ENCODE data around the gene COBL. TPM values are rescaled to one million over a fixed set of nuclear protein-coding genes. Genes with fewer than 3 reads are reported as not detected.

The COBL gene
- total and polyA plus RNA-seq, 2 of the 4 experiments (the other 2 are of a cell fraction), result under 0.01 TPM; not detected in 1

- Histone ChIP-seq H3K27me3 (ENCODE audit: control insufficient read depth, insufficient read depth, low read length) (peaks cover 2% of the 10 kb centered on the region; the same call in 1 of the 2 replicates), H3K79me1 (ENCODE audit: low read depth in 1 of 2, low read length in 2 of 2) (no peaks in the 10 kb centered on the region), H2AK9ac (replicated peaks; ENCODE audit: low read depth, low read length, poor library complexity) (no peak overlapping the region), H2BK120ac (ENCODE audit: low read depth, low read length) (no peak overlapping the region), H3K9me3 (ENCODE audit: control insufficient read depth, insufficient read depth, low read length) (no peaks in the 10 kb centered on the region; the same call in 1 of the 2 replicates), H3K23ac (ENCODE audit: low read depth, low read length) (no peak overlapping the region), H3K9ac (ENCODE audit: low read depth, low read length) (no peak overlapping the region), H3K27ac (ENCODE audit: insufficient read depth, low read length) (no peak overlapping the region), H3K9me1 (ENCODE audit: insufficient read depth, low read length) (0 out of 2 replicates have a peak, but pooled peaks cover 3% of the 10 kb centered on the region), H3K4ac (ENCODE audit: low read depth, low read length) (no peak overlapping the region), H4K20me1 (ENCODE audit: insufficient read depth, low read length) (no peaks in the 10 kb centered on the region), H2AK5ac (ENCODE audit: low read depth, low read length) (no peak overlapping the region), H3K36me3 (ENCODE audit: control insufficient read depth, insufficient read depth, low read length) (no peaks in the 10 kb centered on the region), H3K56ac (ENCODE audit: extremely low read depth, insufficient read depth, low read length) (no peak overlapping the region), H4K91ac (ENCODE audit: insufficient read depth, low read depth, low read length) (no peak overlapping the region), H3K4me1 (ENCODE audit: control insufficient read depth, insufficient read depth, low read length) (no peaks in the 10 kb centered on the region), H3K4me2 (ENCODE audit: low read depth, low read length) (no peak overlapping the region), H3K14ac (replicated peaks; ENCODE audit: low read depth, low read length) (no peak overlapping the region), H2BK20ac (ENCODE audit: low read depth, low read length) (no peak overlapping the region), H2BK15ac (ENCODE audit: low read depth, low read length) (no peak overlapping the region), H2AFZ (replicated peaks; ENCODE audit: low read length, poor library complexity) (no peak overlapping the region), H2BK5ac (ENCODE audit: low read depth, low read length, poor library complexity, severe bottlenecking) (no peak overlapping the region), H3K18ac (ENCODE audit: low read depth, low read length) (no peak overlapping the region), H3K4me3 (ENCODE audit: insufficient read depth, low read depth, low read length) (no peak overlapping the region), H4K5ac (ENCODE audit: low read depth, low read length) (no peak overlapping the region), H4K8ac (ENCODE audit: low read depth in 2 of 2, low read length in 2 of 2) (no peak overlapping the region)
- TF ChIP-seq ELK1 (IDR thresholded peaks at IDR 0.05; ENCODE audit: borderline replicate concordance, low read depth, low read length), result no peak
- no peak for TF ChIP-seq CEBPB (IDR thresholded peaks at IDR 0.05; ENCODE audit: low read depth, low read length)
- TF ChIP-seq CTCF (conservative IDR thresholded peaks at IDR 0.05; ENCODE audit: low read depth, low read length), result no peak
- no peak for TF ChIP-seq RCOR1 (IDR thresholded peaks at IDR 0.05; ENCODE audit: insufficient replicate concordance, low read length)
- TF ChIP-seq FOS (IDR thresholded peaks at IDR 0.05; ENCODE audit: low read depth, low read length), result no peak
- no peak for TF ChIP-seq BHLHE40 (IDR thresholded peaks at IDR 0.05; ENCODE audit: low read depth, low read length)
- BruUV-seq (replicated peaks), result no TSS peak
- WGBS, 2 experiments (ENCODE audit: extremely low coverage in 2 of 2, insufficient read length in 1 of 2), result no CpG with 5 or more reads among the region's 4 CpGs
- DNase-seq (no peak), ATAC-seq (ENCODE audit: low read depth) (no peak)
- intact Hi-C loops (cut with micrococcal nuclease) (no loop called here), in situ Hi-C loops (cut with MboI; ENCODE audit: low sequenced_read_pairs) (no loop called here), dilution Hi-C loops (cut with HindIII; ENCODE audit: low sequenced_read_pairs, unreplicated experiment) (no loop called here)
- CTCF ChIA-PET, result no interaction called here
- POLR2A ChIA-PET (ENCODE audit: unreplicated experiment), result no interaction called here
These were observed 182.6 kb downstream of the COBL start for GRCh38 chr7:51134013-51134441.

Measured in IMR-90 (cell line).